Measurements from ENCODE around the gene UBE2N. TPM values are rescaled to one million over a fixed set of nuclear protein-coding genes. Genes with fewer than 3 reads are reported as not detected.
"Not testable (repeated sequence)": the region's sequence is repeated elsewhere in the genome, so short reads cannot be mapped to it uniquely, and the experiment has no call there.

UBE2N gene
- total RNA-seq, 2 donors from 2014 or later = 106 to 137 TPM

GRCh38 chr12:93397412-93397811 lies 44.3 kb downstream of the UBE2N start:
- Histone ChIP-seq H3K36me3 (no peaks in the 10 kb centered on the region), H3K4me3 (no peak overlapping the region), H3K9me3 (no peaks in the 10 kb centered on the region), H3K4me1 (no peaks in the 10 kb centered on the region), H3K27me3 (no peaks in the 10 kb centered on the region), H3K9ac (ENCODE audit: low read depth in 2 of 2, low read length in 2 of 2) (no peak overlapping the region), H3K27ac (no peak overlapping the region)
- intact Hi-C loops (cut with DNase I) = loop anchor here (5.0 kb wide), 2 partner anchors 300 to 410 kb away; no protein-coding TSS in a partner anchor
- DNase-seq = no peak
- no peak for TF ChIP-seq CTCF (IDR thresholded peaks at IDR 0.05)

- DNase-seq = no peak
- Histone ChIP-seq H3K4me3 (no peak overlapping the region), H3K4me1 (no peaks in the 10 kb centered on the region), H3K27ac (no peak overlapping the region), H3K9ac (ENCODE audit: low read depth in 2 of 2, low read length in 2 of 2) (no peak overlapping the region), H3K9me3 (no peaks in the 10 kb centered on the region), H3K36me3 (no peaks in the 10 kb centered on the region), H3K27me3 (no peaks in the 10 kb centered on the region)
- TF ChIP-seq CTCF (IDR thresholded peaks at IDR 0.05) = no peak
- intact Hi-C loops (cut with DNase I) = no loop called here
Measured at GRCh38 chr12:93393425-93393824, 48.3 kb downstream of the UBE2N start.

GRCh38 chr12:93390549-93391297 lies 51.0 kb downstream of the UBE2N start:
- no peak overlapping the region for H3K9ac ChIP-seq (ENCODE audit: low read depth in 2 of 2, low read length in 2 of 2)
- H3K36me3 ChIP-seq = no peaks in the 10 kb centered on the region
- no peaks in the 10 kb centered on the region for H3K27me3 ChIP-seq
- no peaks in the 10 kb centered on the region for H3K4me1 ChIP-seq
- intact Hi-C loops (cut with DNase I) = no loop called here
- H3K4me3 ChIP-seq = no peak overlapping the region
- DNase-seq = no peak
- no peak for TF ChIP-seq CTCF (IDR thresholded peaks at IDR 0.05)
- no peaks in the 10 kb centered on the region for H3K9me3 ChIP-seq
- no peak overlapping the region for H3K27ac ChIP-seq

- no peaks in the 10 kb centered on the region for H3K9me3 ChIP-seq
Measured at GRCh38 chr12:93390031-93390430, 51.7 kb downstream of the UBE2N start.

GRCh38 chr12:93387780-93388179 lies 54.0 kb downstream of the UBE2N start:
- Histone ChIP-seq H3K4me1 (no peaks in the 10 kb centered on the region), H3K27me3 (no peaks in the 10 kb centered on the region), H3K9me3 (no peaks in the 10 kb centered on the region), H3K4me3 (no peak overlapping the region), H3K9ac (ENCODE audit: low read depth in 2 of 2, low read length in 2 of 2) (no peak overlapping the region), H3K27ac (no peak overlapping the region), H3K36me3 (no peaks in the 10 kb centered on the region)
- no peak for TF ChIP-seq CTCF (IDR thresholded peaks at IDR 0.05)
- DNase-seq = no peak
- intact Hi-C loops (cut with DNase I) = no loop called here

More at GRCh38 chr12:93390031-93390430, 51.7 kb downstream of the UBE2N start:
- no peak for DNase-seq
- Histone ChIP-seq H3K4me3 (no peak overlapping the region), H3K9ac (ENCODE audit: low read depth in 2 of 2, low read length in 2 of 2) (no peak overlapping the region), H3K27ac (no peak overlapping the region), H3K36me3 (no peaks in the 10 kb centered on the region), H3K27me3 (no peaks in the 10 kb centered on the region), H3K4me1 (no peaks in the 10 kb centered on the region)
- no peak for TF ChIP-seq CTCF (IDR thresholded peaks at IDR 0.05)
- intact Hi-C loops (cut with DNase I) = no loop called here

GRCh38 chr12:93381976-93382437 lies 59.7 kb downstream of the UBE2N start:
- H3K27ac ChIP-seq; H3K9me3 ChIP-seq; H3K4me3 ChIP-seq; H3K27me3 ChIP-seq; H3K36me3 ChIP-seq; DNase-seq; H3K4me1 ChIP-seq; intact Hi-C loops (cut with DNase I): not testable (repeated sequence)
- H3K9ac ChIP-seq (ENCODE audit: low read depth in 2 of 2, low read length in 2 of 2) = peak overlapping the region; percentile 17 to 99

Data from colonic mucosa (tissue), 4 donors.